GM23248 (cell line): Measurements from ENCODE around the gene PRAMEF27. TPM values are rescaled to one million over a fixed set of nuclear protein-coding genes. Genes with fewer than 3 reads are reported as not detected.
"Not testable (repeated sequence)": the region's sequence is repeated elsewhere in the genome, so short reads cannot be mapped to it uniquely, and the experiment has no call there.

Source experiments
- DNase-seq: peaks from one replicate; pipeline ENCODE4 v3.0.0-alpha.2; 2015
- H2AFZ ChIP-seq: fragments of 200-600 bp; sonication (generic); 2 replicates; pipeline ENCODE4 v1.6.1; 2016; ENCODE audit warnings: antibody characterized with exemption
- H3F3A ChIP-seq: fragments of 200-600 bp; sonication (generic); 2 replicates; pipeline ENCODE4 v1.6.1; 2016; ENCODE audit warnings: mild to moderate bottlenecking, antibody characterized with exemption, mixed run types; ENCODE audit not compliant: insufficient read depth
- H3K27ac ChIP-seq: fragments of 200-600 bp; sonication (generic); 2 replicates; pipeline ENCODE4 v1.5.1; 2016; ENCODE audit warnings: mild to moderate bottlenecking
- H3K27me3 ChIP-seq: fragments of 200-600 bp; sonication (generic); replicated peaks from 2 replicates; pipeline ENCODE4 v1.6.1; 2016; ENCODE audit warnings: mild to moderate bottlenecking; ENCODE audit not compliant: insufficient read depth
- H3K36me3 ChIP-seq: fragments of 200-600 bp; sonication (generic); 2 replicates; pipeline ENCODE4 v1.6.1; 2016; ENCODE audit warnings: low read depth, mild to moderate bottlenecking
- H3K4me1 ChIP-seq: fragments of 200-600 bp; sonication (generic); 2 replicates; pipeline ENCODE4 v1.6.1; 2016; ENCODE audit warnings: mild to moderate bottlenecking; ENCODE audit not compliant: insufficient read depth
- H3K4me2 ChIP-seq: fragments of 200-600 bp; sonication (generic); one replicate; pipeline ENCODE4 v1.6.1; 2016; ENCODE audit warnings: mild to moderate bottlenecking; ENCODE audit not compliant: unreplicated experiment
- H3K4me3 ChIP-seq: fragments of 200-600 bp; sonication (generic); 2 replicates; pipeline ENCODE4 v1.5.1; 2016; ENCODE audit warnings: mild to moderate bottlenecking
- H3K79me2 ChIP-seq: fragments of 200-600 bp; sonication (generic); 2 replicates; pipeline ENCODE4 v1.6.1; 2016; ENCODE audit warnings: mild to moderate bottlenecking; ENCODE audit not compliant: insufficient read depth
- H3K9ac ChIP-seq: fragments of 200-600 bp; sonication (generic); 2 replicates; pipeline ENCODE4 v1.6.1; 2016; ENCODE audit warnings: mild to moderate bottlenecking
- H3K9me2 ChIP-seq: fragments of 200-600 bp; sonication (generic); 2 replicates; pipeline ENCODE4 v1.6.1; 2016; ENCODE audit warnings: mixed run types, mild to moderate bottlenecking, moderate library complexity; ENCODE audit not compliant: insufficient read depth
- H3K9me3 ChIP-seq: fragments of 200-600 bp; sonication (generic); one replicate; pipeline ENCODE4 v1.6.1; 2017; ENCODE audit warnings: low read depth
- H4K20me1 ChIP-seq: fragments of 200-600 bp; sonication (generic); 2 replicates; pipeline ENCODE4 v1.6.0; 2016; ENCODE audit not compliant: insufficient read depth
- WGBS, 2 experiments: methylation state at CpG; one replicate each; pipeline ENCODE4 v1.1.6; 2015 to 2017; ENCODE audit warnings: low lambda C conversion rate in 2 of 2, low coverage in 1 of 2; ENCODE audit errors: missing lambda C conversion rate in 2 of 2; 5-methylcytosine and 5-hydroxymethylcytosine counted together
- in situ Hi-C: fragments of 300-500 bp; cut with MboI; formaldehyde crosslinking; loops from 2 replicates; pipeline ENCODE4 v1.15.0; 2020
- polyA plus RNA-seq: library from polyadenylated mRNA; unstranded; fragments of >200 nt; fragmentation: Nextera tagmentation; extraction: Ambion mirVana; gene quantifications from 2 replicates; pipeline ENCODE4 v1.2.1, GENCODE V29; 2016
- total RNA-seq: library from RNA; depleted of rRNA; stranded (reverse); fragments of >200 nt; shearing (Covaris generic); gene quantifications from 2 replicates; pipeline ENCODE4 v1.2.3, GENCODE V29; 2014; rRNA removed

Gene PRAMEF27
- total RNA-seq = not detected in 2 replicates
- polyA plus RNA-seq = not detected in 2 replicates

- in situ Hi-C loops = not testable (repeated sequence)
These were observed at the start of gene PRAMEF27 for GRCh38 chr1:13056475-13056874. Gene PRAMEF27, minus strand, starts transcription at chr1:13056575. Its CDS starts 2,916 bp downstream, at chr1:13053659.

GRCh38 chr1:13070474-13070873, 14.1 kb upstream of the PRAMEF27 start, which contains the start of gene PRAMEF25:
Gene PRAMEF25, plus strand, starts transcription at chr1:13070774. Its CDS starts 2,920 bp downstream, at chr1:13073694.
- in situ Hi-C loops, H3K9ac ChIP-seq, H3K4me1 ChIP-seq, H3K9me3 ChIP-seq, H3K4me3 ChIP-seq, H2AFZ ChIP-seq, H3K27me3 ChIP-seq, H4K20me1 ChIP-seq, H3K27ac ChIP-seq, H3K4me2 ChIP-seq, DNase-seq, H3K79me2 ChIP-seq, H3K9me2 ChIP-seq, H3K36me3 ChIP-seq, H3F3A ChIP-seq: not testable (repeated sequence)
- WGBS, 2 experiments = no CpG with 5 or more reads among the region's 4 CpGs

More at GRCh38 chr1:13056475-13056874, at the start of gene PRAMEF27:
- not testable (repeated sequence) for H3K9me2 ChIP-seq, H4K20me1 ChIP-seq, H3K9me3 ChIP-seq, H3K9ac ChIP-seq, H3K27ac ChIP-seq, H3K4me1 ChIP-seq, H3F3A ChIP-seq, H3K79me2 ChIP-seq, H2AFZ ChIP-seq, DNase-seq, H3K27me3 ChIP-seq, H3K4me3 ChIP-seq, H3K4me2 ChIP-seq, H3K36me3 ChIP-seq
- 17 to 23% methylated on average over 3 of the region's 3 CpGs for WGBS, 2 experiments

- H4K20me1 ChIP-seq, in situ Hi-C loops, H3K36me3 ChIP-seq, H3K27ac ChIP-seq, H3K27me3 ChIP-seq, H3F3A ChIP-seq, H3K4me1 ChIP-seq, H3K4me2 ChIP-seq, H3K9me3 ChIP-seq, H2AFZ ChIP-seq, H3K79me2 ChIP-seq, H3K4me3 ChIP-seq, DNase-seq, H3K9ac ChIP-seq, H3K9me2 ChIP-seq: not testable (repeated sequence)
- 19 to 20% methylated on average over 2 to 4 of the region's 9 CpGs for WGBS, 2 experiments
These were observed 36.5 kb downstream of the PRAMEF27 start for GRCh38 chr1:13019846-13020245.

GRCh38 chr1:13011932-13012331, 44.4 kb downstream of the PRAMEF27 start:
- H3K4me3 ChIP-seq, H3K4me1 ChIP-seq, H3K9me3 ChIP-seq, H3K4me2 ChIP-seq, DNase-seq, H3F3A ChIP-seq, H4K20me1 ChIP-seq, H3K27ac ChIP-seq, H3K36me3 ChIP-seq, H2AFZ ChIP-seq, H3K27me3 ChIP-seq, H3K9me2 ChIP-seq, H3K9ac ChIP-seq, in situ Hi-C loops, H3K79me2 ChIP-seq: not testable (repeated sequence)
- no CpG with 5 or more reads among the region's 7 CpGs for WGBS, 2 experiments

GRCh38 chr1:13009348-13009747, 47.0 kb downstream of the PRAMEF27 start:
- H3K36me3 ChIP-seq, H2AFZ ChIP-seq, H4K20me1 ChIP-seq, H3F3A ChIP-seq, H3K4me1 ChIP-seq, in situ Hi-C loops, DNase-seq, H3K27ac ChIP-seq, H3K9ac ChIP-seq, H3K79me2 ChIP-seq, H3K4me3 ChIP-seq, H3K9me3 ChIP-seq, H3K9me2 ChIP-seq, H3K4me2 ChIP-seq, H3K27me3 ChIP-seq: not testable (repeated sequence)
- WGBS, 2 experiments = no CpG with 5 or more reads among the region's 3 CpGs

GRCh38 chr1:13005732-13006131, 50.6 kb downstream of the PRAMEF27 start:
- H3K4me2 ChIP-seq, H3K4me3 ChIP-seq, H3K9ac ChIP-seq, H3K4me1 ChIP-seq, H3K27me3 ChIP-seq, H3K9me2 ChIP-seq, H3K27ac ChIP-seq, H2AFZ ChIP-seq, H3K9me3 ChIP-seq, H4K20me1 ChIP-seq, in situ Hi-C loops, H3F3A ChIP-seq, H3K36me3 ChIP-seq, H3K79me2 ChIP-seq, DNase-seq: not testable (repeated sequence)
- WGBS, 2 experiments = 37 to 45% methylated on average over 2 of the region's 4 CpGs

Other genes with a start within 250 kb of the PRAMEF27 start
- gene PRAMEF11, start 225.2 kb downstream of the PRAMEF27 start, total RNA-seq = not detected in 2 replicates
- gene PRAMEF11, start 225.2 kb downstream of the PRAMEF27 start, polyA plus RNA-seq = not detected in 2 replicates
- gene HNRNPCL1, start 207.9 kb downstream of the PRAMEF27 start, total RNA-seq = not detected in 2 replicates
- gene HNRNPCL1, start 207.9 kb downstream of the PRAMEF27 start, polyA plus RNA-seq = not detected in 2 replicates
- gene PRAMEF2, start 199.5 kb downstream of the PRAMEF27 start, total RNA-seq = not detected in 2 replicates
- not detected in 2 replicates for gene PRAMEF2, start 199.5 kb downstream of the PRAMEF27 start, polyA plus RNA-seq
- gene PRAMEF4, start 170.4 kb downstream of the PRAMEF27 start, total RNA-seq = not detected in 2 replicates
- not detected in 2 replicates for gene PRAMEF4, start 170.4 kb downstream of the PRAMEF27 start, polyA plus RNA-seq
- gene PRAMEF10, start 158.3 kb downstream of the PRAMEF27 start, total RNA-seq = not detected in 2 replicates
- not detected in 2 replicates for gene PRAMEF10, start 158.3 kb downstream of the PRAMEF27 start, polyA plus RNA-seq
- not detected in 2 replicates for gene PRAMEF7, start 140.0 kb downstream of the PRAMEF27 start, total RNA-seq
- not detected in 2 replicates for gene PRAMEF7, start 140.0 kb downstream of the PRAMEF27 start, polyA plus RNA-seq
- gene PRAMEF6, start 109.0 kb downstream of the PRAMEF27 start, total RNA-seq = not detected in 2 replicates
- not detected in 2 replicates for gene PRAMEF6, start 109.0 kb downstream of the PRAMEF27 start, polyA plus RNA-seq
- not detected in 2 replicates for gene HNRNPCL3, start 4.2 kb upstream of the PRAMEF27 start, total RNA-seq
- not detected in 2 replicates for gene HNRNPCL3, start 4.2 kb upstream of the PRAMEF27 start, polyA plus RNA-seq
- not detected in 2 replicates for gene PRAMEF25, start 14.2 kb upstream of the PRAMEF27 start, total RNA-seq
- gene PRAMEF25, start 14.2 kb upstream of the PRAMEF27 start, polyA plus RNA-seq = not detected in 2 replicates
- gene HNRNPCL2, start 60.3 kb upstream of the PRAMEF27 start, total RNA-seq = not detected in 2 replicates
- not detected in 2 replicates for gene HNRNPCL2, start 60.3 kb upstream of the PRAMEF27 start, polyA plus RNA-seq
- gene PRAMEF26, start 99.4 kb upstream of the PRAMEF27 start, total RNA-seq = not detected in 2 replicates
- gene PRAMEF26, start 99.4 kb upstream of the PRAMEF27 start, polyA plus RNA-seq = not detected in 2 replicates
- not detected in 2 replicates for gene HNRNPCL4, start 109.1 kb upstream of the PRAMEF27 start, total RNA-seq
- gene HNRNPCL4, start 109.1 kb upstream of the PRAMEF27 start, polyA plus RNA-seq = not detected in 2 replicates
- gene PRAMEF9, start 115.3 kb upstream of the PRAMEF27 start, total RNA-seq = not detected in 2 replicates
- gene PRAMEF9, start 115.3 kb upstream of the PRAMEF27 start, polyA plus RNA-seq = not detected in 2 replicates
- not detected in 2 replicates for gene PRAMEF13, start 144.8 kb upstream of the PRAMEF27 start, total RNA-seq
- gene PRAMEF13, start 144.8 kb upstream of the PRAMEF27 start, polyA plus RNA-seq = not detected in 2 replicates
- not detected in 2 replicates for gene PRAMEF18, start 169.6 kb upstream of the PRAMEF27 start, total RNA-seq
- not detected in 2 replicates for gene PRAMEF18, start 169.6 kb upstream of the PRAMEF27 start, polyA plus RNA-seq
- not detected in 2 replicates for gene PRAMEF5, start 197.6 kb upstream of the PRAMEF27 start, total RNA-seq
- gene PRAMEF5, start 197.6 kb upstream of the PRAMEF27 start, polyA plus RNA-seq = not detected in 2 replicates
- gene PRAMEF8, start 228.6 kb upstream of the PRAMEF27 start, total RNA-seq = not detected in 2 replicates
- not detected in 2 replicates for gene PRAMEF8, start 228.6 kb upstream of the PRAMEF27 start, polyA plus RNA-seq
- gene PRAMEF33, start 247.0 kb upstream of the PRAMEF27 start, total RNA-seq = not detected in 2 replicates
- gene PRAMEF33, start 247.0 kb upstream of the PRAMEF27 start, polyA plus RNA-seq = not detected in 2 replicates